MM.1S (cell line): ENCODE results near the gene SERPINA4.

Experiments used
- DNase-seq: peaks from one replicate; pipeline ENCODE4 v3.0.0-alpha.2; 2015
- H2AFZ ChIP-seq: fragments of 300-600 bp; sonication (generic); 2 replicates; pipeline ENCODE4 v1.6.0; 2016; ENCODE audit warnings: antibody characterized with exemption, low read length
- H3F3A ChIP-seq: fragments of 300-600 bp; sonication (generic); 2 replicates; pipeline ENCODE4 v1.6.1; 2016; ENCODE audit warnings: mild to moderate bottlenecking, antibody characterized with exemption, low read length, moderate library complexity, mixed read lengths; ENCODE audit not compliant: insufficient read depth
- H3K27ac ChIP-seq: fragments of 300-600 bp; sonication (generic); 2 replicates; pipeline ENCODE4 v1.5.1; 2016; ENCODE audit warnings: mild to moderate bottlenecking, low read length
- H3K27me3 ChIP-seq: fragments of 300-600 bp; sonication (generic); replicated peaks from 2 replicates; pipeline ENCODE4 v1.6.0; 2016; ENCODE audit warnings: low read length; ENCODE audit not compliant: insufficient read depth
- H3K36me3 ChIP-seq: fragments of 300-600 bp; sonication (generic); replicated peaks from 2 replicates; pipeline ENCODE4 v1.6.1; 2016; ENCODE audit warnings: mild to moderate bottlenecking, low read length, mixed read lengths; ENCODE audit not compliant: insufficient read depth
- H3K4me1 ChIP-seq: fragments of 300-600 bp; sonication (generic); 2 replicates; pipeline ENCODE4 v1.6.1; 2016; ENCODE audit warnings: low read length, mixed read lengths
- H3K4me2 ChIP-seq: fragments of 300-600 bp; sonication (generic); 2 replicates; pipeline ENCODE4 v1.6.0; 2016; ENCODE audit warnings: low read depth, low read length
- H3K4me3 ChIP-seq: fragments of 300-600 bp; sonication (generic); 2 replicates; pipeline ENCODE4 v1.5.1; 2016; ENCODE audit warnings: low read length, mixed read lengths
- H3K79me2 ChIP-seq: fragments of 300-600 bp; sonication (generic); 2 replicates; pipeline ENCODE4 v1.6.1; 2016; ENCODE audit warnings: mixed run types, low read length, mixed read lengths
- H3K9ac ChIP-seq: fragments of 300-600 bp; sonication (generic); 2 replicates; pipeline ENCODE4 v1.6.1; 2016; ENCODE audit warnings: low read length, mixed read lengths
- H3K9me2 ChIP-seq: fragments of 300-600 bp; sonication (generic); replicated peaks from 2 replicates; pipeline ENCODE4 v1.6.1; 2016; ENCODE audit warnings: mild to moderate bottlenecking, low read length, mixed read lengths; ENCODE audit not compliant: insufficient read depth
- H3K9me3 ChIP-seq: fragments of 300-600 bp; sonication (generic); replicated peaks from 2 replicates; pipeline ENCODE4 v1.6.1; 2016; ENCODE audit warnings: mild to moderate bottlenecking, low read length, mixed read lengths; ENCODE audit not compliant: insufficient read depth
- H4K20me1 ChIP-seq: fragments of 300-600 bp; sonication (generic); 2 replicates; pipeline ENCODE4 v1.6.1; 2016; ENCODE audit warnings: mild to moderate bottlenecking, low read length, moderate library complexity, mixed read lengths; ENCODE audit not compliant: insufficient read depth
- EZH2 ChIP-seq: fragments of 300-600 bp; sonication (generic); optimal IDR thresholded peaks from 2 replicates; pipeline ENCODE3; 2017; ENCODE audit warnings: low read depth, mild to moderate bottlenecking, antibody characterized with exemption, low read length, mixed read lengths
- EZH2phosphoT487 ChIP-seq: fragments of 300-600 bp; sonication (generic); IDR thresholded peaks from 2 replicates; pipeline ENCODE4 v1.6.1; 2018; ENCODE audit warnings: antibody characterized with exemption, low read length
- TF ChIP-seq, protein P1 (sequence below): fragments of 300-600 bp; sonication (generic); IDR thresholded peaks from 2 replicates; pipeline ENCODE4 v1.5.1; 2016; ENCODE audit warnings: antibody characterized with exemption, low read length, mixed read lengths

Gene SERPINA4

GRCh38 chr14:94561656-94562010, 391 bp downstream of the SERPINA4 start:
- no peak overlapping the region for H3K4me3 ChIP-seq
- H3K9me2 ChIP-seq = no peaks in the 10 kb centered on the region
- H3F3A ChIP-seq = no peaks in the 10 kb centered on the region
- H3K36me3 ChIP-seq = no peaks in the 10 kb centered on the region
- H3K27me3 ChIP-seq = no peaks in the 10 kb centered on the region
- TF ChIP-seq EZH2 (no peak), EZH2phosphoT487 (no peak)
- TF ChIP-seq, protein P1, sequence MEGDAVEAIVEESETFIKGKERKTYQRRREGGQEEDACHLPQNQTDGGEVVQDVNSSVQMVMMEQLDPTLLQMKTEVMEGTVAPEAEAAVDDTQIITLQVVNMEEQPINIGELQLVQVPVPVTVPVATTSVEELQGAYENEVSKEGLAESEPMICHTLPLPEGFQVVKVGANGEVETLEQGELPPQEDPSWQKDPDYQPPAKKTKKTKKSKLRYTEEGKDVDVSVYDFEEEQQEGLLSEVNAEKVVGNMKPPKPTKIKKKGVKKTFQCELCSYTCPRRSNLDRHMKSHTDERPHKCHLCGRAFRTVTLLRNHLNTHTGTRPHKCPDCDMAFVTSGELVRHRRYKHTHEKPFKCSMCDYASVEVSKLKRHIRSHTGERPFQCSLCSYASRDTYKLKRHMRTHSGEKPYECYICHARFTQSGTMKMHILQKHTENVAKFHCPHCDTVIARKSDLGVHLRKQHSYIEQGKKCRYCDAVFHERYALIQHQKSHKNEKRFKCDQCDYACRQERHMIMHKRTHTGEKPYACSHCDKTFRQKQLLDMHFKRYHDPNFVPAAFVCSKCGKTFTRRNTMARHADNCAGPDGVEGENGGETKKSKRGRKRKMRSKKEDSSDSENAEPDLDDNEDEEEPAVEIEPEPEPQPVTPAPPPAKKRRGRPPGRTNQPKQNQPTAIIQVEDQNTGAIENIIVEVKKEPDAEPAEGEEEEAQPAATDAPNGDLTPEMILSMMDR = no peak
- no peak overlapping the region for H3K4me2 ChIP-seq
- no peak for DNase-seq
- H3K27ac ChIP-seq = no peak overlapping the region
- H3K79me2 ChIP-seq = no peaks in the 10 kb centered on the region
- H3K9me3 ChIP-seq = no peaks in the 10 kb centered on the region
- H2AFZ ChIP-seq = no peak overlapping the region
- H3K9ac ChIP-seq = no peak overlapping the region
- no peaks in the 10 kb centered on the region for H4K20me1 ChIP-seq
- H3K4me1 ChIP-seq = no peaks in the 10 kb centered on the region

- no peak overlapping the region for H3K9ac ChIP-seq
- H3K4me1 ChIP-seq = no peaks in the 10 kb centered on the region
- H3F3A ChIP-seq = no peaks in the 10 kb centered on the region
- no peaks in the 10 kb centered on the region for H3K36me3 ChIP-seq
- H3K27me3 ChIP-seq = no peaks in the 10 kb centered on the region
- no peak overlapping the region for H2AFZ ChIP-seq
- DNase-seq = peak; percentile 9
- H4K20me1 ChIP-seq = no peaks in the 10 kb centered on the region
- H3K4me3 ChIP-seq = no peak overlapping the region
- H3K79me2 ChIP-seq = no peaks in the 10 kb centered on the region
- no peak for TF ChIP-seq EZH2phosphoT487
- TF ChIP-seq, protein P1 = no peak
- TF ChIP-seq EZH2 = no peak
- no peaks in the 10 kb centered on the region for H3K9me3 ChIP-seq
- no peaks in the 10 kb centered on the region for H3K9me2 ChIP-seq
- H3K4me2 ChIP-seq = no peak overlapping the region
- no peak overlapping the region for H3K27ac ChIP-seq
Measured at GRCh38 chr14:94562022-94562421, 780 bp downstream of the SERPINA4 start.

DNA sequence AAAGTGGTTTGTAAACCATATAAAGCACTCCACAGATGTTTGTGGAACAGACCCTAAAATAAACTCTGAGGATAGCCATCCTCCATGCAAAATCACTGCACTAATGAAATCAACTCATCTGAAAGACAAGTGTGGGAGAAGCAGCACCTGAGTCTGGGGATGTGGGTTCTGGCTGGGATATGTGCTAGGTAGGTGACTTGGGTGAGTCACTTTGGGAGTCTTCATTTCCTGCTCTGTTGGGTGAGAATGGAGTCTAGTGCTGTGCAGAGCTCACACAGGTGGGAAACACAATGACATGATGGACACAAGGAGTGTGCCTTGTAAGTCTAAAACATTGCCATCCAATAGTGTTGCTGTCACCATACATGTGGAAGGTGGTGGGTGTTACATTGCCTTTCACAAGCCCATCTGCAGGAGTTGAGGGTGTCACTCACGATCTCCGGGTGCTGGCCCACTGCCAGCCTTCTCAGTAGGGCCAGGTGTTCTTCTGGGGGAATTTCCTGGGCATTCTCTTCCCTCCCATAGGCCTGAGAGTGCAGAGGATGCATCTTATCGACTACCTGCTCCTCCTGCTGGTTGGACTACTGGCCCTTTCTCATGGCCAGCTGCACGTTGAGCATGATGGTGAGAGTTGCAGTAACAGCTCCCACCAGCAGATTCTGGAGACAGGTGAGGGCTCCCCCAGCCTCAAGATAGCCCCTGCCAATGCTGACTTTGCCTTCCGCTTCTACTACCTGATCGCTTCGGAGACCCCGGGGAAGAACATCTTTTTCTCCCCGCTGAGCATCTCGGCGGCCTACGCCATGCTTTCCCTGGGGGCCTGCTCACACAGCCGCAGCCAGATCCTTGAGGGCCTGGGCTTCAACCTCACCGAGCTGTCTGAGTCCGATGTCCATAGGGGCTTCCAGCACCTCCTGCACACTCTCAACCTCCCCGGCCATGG, 2.0 kb downstream of the SERPINA4 start:
- Histone ChIP-seq H3K4me2 (no peak overlapping the region), H3K9ac (no peak overlapping the region), H4K20me1 (no peaks in the 10 kb centered on the region), H3K9me3 (no peaks in the 10 kb centered on the region), H2AFZ (no peak overlapping the region), H3K9me2 (no peaks in the 10 kb centered on the region), H3K27ac (no peak overlapping the region), H3K4me3 (no peak overlapping the region), H3K79me2 (no peaks in the 10 kb centered on the region), H3K4me1 (no peaks in the 10 kb centered on the region), H3F3A (no peaks in the 10 kb centered on the region), H3K27me3 (no peaks in the 10 kb centered on the region), H3K36me3 (no peaks in the 10 kb centered on the region)
- TF ChIP-seq, protein P1 = no peak
- TF ChIP-seq EZH2 (no peak), EZH2phosphoT487 (no peak)
- DNase-seq = no peak
